Right lobe of liver (tissue), 6 donors: Measurements from ENCODE around the gene RAD9A. TPM values are rescaled to one million over a fixed set of nuclear protein-coding genes. Genes with fewer than 3 reads are reported as not detected.

Experiments
- ATAC-seq, 4 donors: fragments of 200-7000 bp; cut with Tn5 transposase; one replicate each; pipeline ENCODE4 v1.9.1; 2020; ENCODE audit warnings: mild to moderate bottlenecking in 4 of 4, moderate library complexity in 4 of 4
- DNase-seq, 3 donors: peaks; one replicate each; pipeline ENCODE4 v3.0.0-alpha.2; 2020
- H3K27ac ChIP-seq, 3 donors: fragments of 200-600 bp; one replicate each; pipeline ENCODE4 v1.8.0; 2022
- H3K27me3 ChIP-seq, 2 donors: fragments of 200-600 bp; one replicate each; pipeline ENCODE4 v1.8.0; 2022
- H3K36me3 ChIP-seq, 4 donors: fragments of 200-600 bp; sonication (generic) in 1 of 4; one replicate each; pipeline versions ENCODE4 v1.5.1 to v1.8.0; 2017 to 2022; ENCODE audit warnings: control low read depth in 1 of 4
- H3K4me1 ChIP-seq, 4 donors: fragments of 200-600 bp; sonication (generic) in 1 of 4; one replicate each; pipeline versions ENCODE4 v1.5.1 to v1.8.0; 2017 to 2022; ENCODE audit warnings: control low read depth in 1 of 4
- H3K4me3 ChIP-seq, 3 donors: fragments of 200-600 bp; one replicate each; pipeline ENCODE4 v1.8.0; 2022
- H3K9me3 ChIP-seq, 4 donors: fragments of 200-600 bp; sonication (generic) in 1 of 4; one replicate each; pipeline versions ENCODE4 v1.5.1 to v1.8.0; 2017 to 2022; ENCODE audit warnings: control low read depth in 1 of 4
- POLR2A ChIP-seq: fragments of 450-650 bp; IDR thresholded peaks from one replicate; pipeline ENCODE4 v1.6.1; 2017; ENCODE audit warnings: antibody characterized with exemption, mild to moderate bottlenecking
- WGBS: methylation state at CpG from one replicate; pipeline ENCODE4 v1.1.6; 2018; ENCODE audit warnings: low coverage, low lambda C conversion rate; ENCODE audit not compliant: insufficient coverage; ENCODE audit errors: missing lambda C conversion rate; 5-methylcytosine and 5-hydroxymethylcytosine counted together
- intact Hi-C, 2 donors: fragments of 100-400 bp; cut with DNase I; formaldehyde crosslinking; loops; one replicate each; pipeline versions ENCODE4 v1.11.2 to v1.14.1; 2022
- total RNA-seq, 6 experiments: library from RNA; depleted of rRNA in 2 of 6; stranded (reverse); fragments of >200 nt in 2 of 6; fragmentation: NEBNext Ultra II Directional in 3 of 6; extraction: Animal tissue kit (Norgen Biotek cat#: 25700) in 3 of 6; gene quantifications; one replicate each; pipeline versions ENCODE4 v1.1.0 to v1.2.4, GENCODE V29; 2016 to 2023
- TF ChIP-seq, protein P1 (sequence below), 4 donors: fragments of 200-600 bp in 3 of 4; fragments of 450-650 bp in 1 of 4; IDR thresholded peaks; one replicate each; pipeline versions ENCODE4 v1.5.1 to v1.8.0; 2016 to 2022; ENCODE audit warnings: antibody characterized with exemption in 4 of 4, mild to moderate bottlenecking in 2 of 4
- donor health status: DM: no; HTN: yes; CAD: no.
- donor health status: DM: no; HTN: no; CAD: no.
- donor health status: DM: no; HTN: no; CAD: no.
- donor health status: DM: no; HTN: yes; CAD: no.
- donor health status: DM: no; HTN: yes; CAD: no.

RAD9A gene
- total RNA-seq, 6 experiments from 2014 or later = 5.3 to 13.2 (median 6.2) TPM

DNA sequence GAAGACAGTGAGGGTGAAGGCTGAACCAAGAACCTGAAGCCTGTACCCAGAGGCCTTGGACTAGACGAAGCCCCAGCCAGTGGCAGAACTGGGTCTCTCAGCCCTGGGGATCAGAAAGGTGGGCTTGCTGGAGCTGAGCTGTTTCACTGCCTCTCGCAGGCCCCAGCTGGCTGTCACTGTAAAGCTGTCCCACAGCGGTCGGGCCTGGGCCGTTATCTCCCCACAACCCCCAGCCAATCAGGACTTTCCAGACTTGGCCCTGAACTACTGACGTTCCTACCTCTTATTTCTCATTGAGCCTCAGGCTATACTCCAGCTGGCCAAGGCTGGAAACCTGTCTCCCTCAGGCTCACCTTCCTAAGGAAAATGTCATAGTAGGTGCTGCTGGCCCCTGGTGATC is 5.8 kb downstream of the RAD9A start:
- ATAC-seq (no peak), DNase-seq (no peak)
- Histone ChIP-seq H3K27ac (no peak overlapping the region), H3K4me1 (peaks cover 0 to 21% (median 5%) of the 10 kb centered on the region in 4 donors), H3K9me3 (no peaks in the 10 kb centered on the region), H3K4me3 (no peak overlapping the region), H3K27me3 (no peaks in the 10 kb centered on the region), H3K36me3 (peaks cover 3 to 37% (median 17%) of the 10 kb centered on the region in 4 donors)
- no peak for TF ChIP-seq POLR2A
- TF ChIP-seq, protein P1, sequence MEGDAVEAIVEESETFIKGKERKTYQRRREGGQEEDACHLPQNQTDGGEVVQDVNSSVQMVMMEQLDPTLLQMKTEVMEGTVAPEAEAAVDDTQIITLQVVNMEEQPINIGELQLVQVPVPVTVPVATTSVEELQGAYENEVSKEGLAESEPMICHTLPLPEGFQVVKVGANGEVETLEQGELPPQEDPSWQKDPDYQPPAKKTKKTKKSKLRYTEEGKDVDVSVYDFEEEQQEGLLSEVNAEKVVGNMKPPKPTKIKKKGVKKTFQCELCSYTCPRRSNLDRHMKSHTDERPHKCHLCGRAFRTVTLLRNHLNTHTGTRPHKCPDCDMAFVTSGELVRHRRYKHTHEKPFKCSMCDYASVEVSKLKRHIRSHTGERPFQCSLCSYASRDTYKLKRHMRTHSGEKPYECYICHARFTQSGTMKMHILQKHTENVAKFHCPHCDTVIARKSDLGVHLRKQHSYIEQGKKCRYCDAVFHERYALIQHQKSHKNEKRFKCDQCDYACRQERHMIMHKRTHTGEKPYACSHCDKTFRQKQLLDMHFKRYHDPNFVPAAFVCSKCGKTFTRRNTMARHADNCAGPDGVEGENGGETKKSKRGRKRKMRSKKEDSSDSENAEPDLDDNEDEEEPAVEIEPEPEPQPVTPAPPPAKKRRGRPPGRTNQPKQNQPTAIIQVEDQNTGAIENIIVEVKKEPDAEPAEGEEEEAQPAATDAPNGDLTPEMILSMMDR (IDR thresholded peaks at IDR 0.05) = no peak
- no CpG with 5 or more reads among the region's 6 CpGs for WGBS
- intact Hi-C loops = loop anchor here in 1 of 2 donors (10.0 kb wide), 1 partner anchor 107 kb away; the partner anchor contains the start of genes CDK2AP2 and PITPNM1

DNA sequence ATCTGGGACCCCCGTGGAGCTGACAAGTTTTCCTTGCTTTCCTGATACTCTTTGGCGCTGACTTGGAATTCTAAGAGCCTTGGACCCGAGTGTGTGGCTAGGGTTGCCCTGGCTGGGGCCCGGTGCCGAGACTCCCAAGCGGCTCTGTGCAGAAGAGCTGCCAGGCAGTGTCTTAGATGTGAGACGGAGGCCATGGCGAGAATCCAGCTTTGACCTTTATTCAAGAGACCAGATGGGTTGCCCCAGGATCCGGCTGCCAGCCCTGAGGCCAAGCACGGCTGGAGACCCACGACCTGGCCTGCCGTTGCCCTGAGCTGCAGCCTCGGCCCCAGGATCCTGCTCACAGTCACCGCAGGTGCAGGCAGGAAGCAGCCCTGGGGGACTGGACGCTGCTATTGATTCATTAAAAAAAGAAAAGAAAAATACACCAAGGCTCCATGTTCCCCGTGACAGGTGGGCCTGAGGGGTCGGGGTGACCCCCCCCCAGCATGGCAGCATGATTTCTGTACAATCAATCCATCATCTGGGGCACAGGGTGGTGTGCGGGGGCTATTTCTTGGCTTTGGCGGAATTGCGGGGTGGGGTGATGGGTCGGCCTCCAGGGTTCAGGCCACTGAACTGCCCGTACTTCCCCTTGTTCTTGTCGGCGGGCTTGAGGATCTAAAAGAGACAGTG is 6.3 kb downstream of the RAD9A start:
- ATAC-seq (no peak), DNase-seq (no peak)
- H3K36me3 ChIP-seq = peaks cover 3 to 37% (median 17%) of the 10 kb centered on the region in 4 donors
- intact Hi-C loops = loop anchor here in 1 of 2 donors (10.0 kb wide), 1 partner anchor 107 kb away; the partner anchor contains the start of genes CDK2AP2 and PITPNM1
- no peak overlapping the region for H3K27ac ChIP-seq
- no peak overlapping the region for H3K4me3 ChIP-seq
- no peaks in the 10 kb centered on the region for H3K9me3 ChIP-seq
- H3K4me1 ChIP-seq = peaks cover 0 to 24% (median 5%) of the 10 kb centered on the region in 4 donors
- TF ChIP-seq, protein P1 (IDR thresholded peaks at IDR 0.05) = no peak
- TF ChIP-seq POLR2A = no peak
- no peaks in the 10 kb centered on the region for H3K27me3 ChIP-seq
- 75% methylated on average over 11 of the region's 24 CpGs for WGBS

DNA sequence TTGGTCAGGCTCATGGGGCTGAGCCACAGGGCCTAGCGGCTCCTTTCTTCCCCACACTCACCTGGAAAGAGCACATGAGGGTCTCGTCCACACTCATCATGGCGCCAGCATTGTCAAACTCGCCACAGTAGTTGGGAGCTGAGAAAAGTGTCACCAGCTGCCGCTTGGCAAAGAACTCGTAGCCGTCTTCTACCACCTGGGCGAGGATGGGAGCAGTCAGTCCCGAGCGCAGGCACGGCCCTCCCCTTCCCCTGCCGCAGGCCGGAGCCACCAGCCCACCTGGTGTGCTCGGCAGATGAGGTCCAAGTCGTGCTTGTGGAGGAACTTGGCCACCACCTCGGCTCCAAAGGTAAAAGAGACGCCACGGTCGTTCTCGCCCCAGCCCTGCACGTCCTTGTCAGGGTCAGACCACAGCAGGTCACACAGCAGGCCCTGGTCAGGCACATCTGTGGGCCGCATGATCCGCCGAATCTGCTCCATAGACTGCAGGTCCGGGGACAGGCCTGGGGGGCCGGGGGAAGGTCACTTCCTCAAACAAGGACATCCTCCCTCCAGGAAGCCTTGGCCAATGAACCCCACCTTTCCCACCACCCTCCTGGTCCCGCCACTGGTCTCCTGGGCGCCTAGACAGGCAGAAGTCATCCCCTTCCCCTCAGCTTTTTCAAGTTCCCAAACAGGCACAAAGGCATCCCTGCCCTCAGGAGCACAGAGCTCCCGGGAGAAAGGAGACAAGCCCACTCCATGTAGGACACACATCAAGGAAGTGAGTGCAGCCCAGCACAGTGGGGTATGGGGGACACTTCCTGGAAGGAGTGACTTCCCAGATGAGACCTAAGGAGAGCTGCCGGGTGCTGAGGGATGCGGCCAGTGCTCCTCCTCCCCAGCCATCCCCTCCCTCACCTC is 7.1 kb downstream of the RAD9A start:
- H3K27me3 ChIP-seq = no peaks in the 10 kb centered on the region
- H3K4me3 ChIP-seq = no peak overlapping the region
- H3K27ac ChIP-seq = no peak overlapping the region
- DNase-seq = no peak
- 79% methylated on average over 8 of the region's 31 CpGs for WGBS
- TF ChIP-seq, protein P1 (IDR thresholded peaks at IDR 0.05) = no peak
- TF ChIP-seq POLR2A = no peak
- ATAC-seq = no peak
- no peaks in the 10 kb centered on the region for H3K9me3 ChIP-seq
- intact Hi-C loops = loop anchor here in 1 of 2 donors (10.0 kb wide), 1 partner anchor 106 kb away; the partner anchor contains the start of genes CDK2AP2 and PITPNM1
- H3K4me1 ChIP-seq = peaks cover 0 to 24% (median 5%) of the 10 kb centered on the region in 4 donors
- H3K36me3 ChIP-seq = peaks cover 3 to 34% (median 17%) of the 10 kb centered on the region in 4 donors

DNA sequence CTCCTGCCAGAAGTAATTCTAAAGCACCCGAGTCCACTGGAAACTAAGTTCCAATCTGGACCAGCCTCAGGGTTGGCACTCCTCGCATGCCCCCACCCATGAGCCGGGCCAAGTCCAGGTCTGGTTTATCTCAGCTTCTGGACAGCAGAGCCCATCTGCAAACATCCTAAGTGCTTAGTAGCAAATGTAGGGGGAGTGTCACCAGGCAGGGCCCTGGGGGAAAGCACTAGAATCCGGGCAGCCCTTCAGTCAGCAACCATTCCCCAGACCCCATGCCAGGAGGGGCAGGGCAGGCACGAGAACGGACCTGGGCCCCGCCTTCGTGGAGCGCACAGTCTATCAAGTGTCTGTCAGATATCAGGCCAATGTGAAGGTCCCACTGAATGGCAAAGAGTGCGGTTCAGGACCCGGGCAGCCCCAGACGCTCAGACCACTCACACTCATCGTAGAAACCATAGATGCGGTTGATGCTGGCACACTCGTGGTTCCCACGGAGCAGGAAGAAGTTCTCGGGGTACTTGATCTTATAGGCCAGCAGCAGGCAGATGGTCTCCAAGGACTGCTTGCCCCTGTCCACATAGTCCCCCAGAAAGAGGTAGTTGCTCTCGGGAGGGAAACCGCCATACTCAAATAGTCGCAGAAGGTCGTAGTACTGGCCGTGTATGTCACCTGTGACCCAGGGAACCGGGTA is 8.6 kb downstream of the RAD9A start:
- intact Hi-C loops = no loop called here
- WGBS = 21% methylated on average over 14 of the region's 23 CpGs
- Histone ChIP-seq H3K4me1 (peaks cover 0 to 24% (median 5%) of the 10 kb centered on the region in 4 donors), H3K9me3 (no peaks in the 10 kb centered on the region), H3K36me3 (peaks cover 3 to 33% (median 17%) of the 10 kb centered on the region in 4 donors), H3K4me3 (peak overlapping the region; percentile 95 to 99 (median 98)), H3K27me3 (no peaks in the 10 kb centered on the region), H3K27ac (peak overlapping the region in 2 of 3 donors; percentile 77 to 88)
- ATAC-seq = no peak
- DNase-seq = no peak
- TF ChIP-seq, protein P1 (IDR thresholded peaks at IDR 0.05) = no peak
- TF ChIP-seq POLR2A = no peak
